Peyer's patch (tissue), 4 donors: Measurements from ENCODE around the gene PLXNA1. TPM values are rescaled to one million over a fixed set of nuclear protein-coding genes. Genes with fewer than 3 reads are reported as not detected.

Experiments
- DNase-seq, 3 donors: peaks; one replicate each; pipeline ENCODE4 v3.0.0-alpha.2; 2017 to 2019
- H3K27ac ChIP-seq, 4 donors: fragments of 200-600 bp; sonication (generic); one replicate each; pipeline ENCODE4 v1.5.1; 2016 to 2019
- H3K27me3 ChIP-seq, 2 donors: fragments of 200-600 bp; sonication (generic); one replicate each; pipeline ENCODE4 v1.5.1; 2019
- H3K36me3 ChIP-seq, 3 donors: fragments of 200-600 bp; sonication (generic); one replicate each; pipeline ENCODE4 v1.5.1; 2016 to 2019
- H3K4me1 ChIP-seq, 4 donors: fragments of 200-600 bp; sonication (generic); one replicate each; pipeline ENCODE4 v1.5.1; 2016 to 2019
- H3K4me3 ChIP-seq, 4 donors: fragments of 200-600 bp; sonication (generic); 1 replicate in 3 of 4; 2 replicates in 1 of 4; pipeline ENCODE4 v1.5.1; 2016 to 2019; ENCODE audit warnings: mild to moderate bottlenecking in 1 of 4
- H3K9me3 ChIP-seq, 4 donors: fragments of 200-600 bp; sonication (generic); one replicate each; pipeline ENCODE4 v1.5.1; 2016 to 2019; ENCODE audit warnings: mild to moderate bottlenecking in 1 of 4
- POLR2A ChIP-seq, 2 donors: fragments of 450-650 bp; IDR thresholded peaks; one replicate each; pipeline ENCODE4 v1.5.1; 2017; ENCODE audit warnings: antibody characterized with exemption in 2 of 2, mild to moderate bottlenecking in 2 of 2, moderate library complexity in 2 of 2
- total RNA-seq, 4 donors: library from RNA; depleted of rRNA; stranded (reverse); fragments of >200 nt; gene quantifications; one replicate each; pipeline ENCODE4 v1.1.0, GENCODE V29; 2016
- TF ChIP-seq, protein P1 (sequence below), 6 experiments: fragments of 450-650 bp in 4 of 6; fragments of 200-600 bp in 2 of 6; sonication (generic) in 1 of 6; IDR thresholded peaks; one replicate each; pipeline ENCODE4 v1.5.1; 2017 to 2019; ENCODE audit warnings: antibody characterized with exemption in 6 of 6, mild to moderate bottlenecking in 3 of 6, moderate library complexity in 1 of 6

Gene PLXNA1
- total RNA-seq, 4 donors from 2014 or later = 30.1 to 54.5 (median 44.6) TPM

DNA sequence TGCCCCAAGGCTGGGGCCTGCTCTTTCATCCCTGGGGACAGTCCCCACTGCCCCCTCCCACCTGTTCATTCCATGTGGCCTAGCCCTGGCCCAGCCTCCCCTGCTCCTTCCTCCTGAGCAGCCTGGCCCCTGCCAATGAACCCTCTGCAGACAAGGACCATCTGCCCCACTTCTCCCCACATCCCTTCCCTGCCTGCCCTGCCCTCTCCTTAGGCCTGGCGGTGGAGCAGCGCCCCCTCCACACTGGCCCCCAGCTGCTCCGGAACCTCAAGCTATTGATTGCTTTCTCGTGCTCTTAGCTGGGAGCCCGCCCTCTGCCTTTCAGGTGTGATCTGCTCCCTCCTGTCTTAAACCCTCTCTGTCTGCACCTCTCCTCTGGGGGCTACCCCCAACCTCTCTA lies 8.0 kb downstream of the PLXNA1 start:
- Histone ChIP-seq H3K9me3 (no peaks in the 10 kb centered on the region), H3K27me3 (no peaks in the 10 kb centered on the region), H3K4me3 (no peak overlapping the region), H3K36me3 (peaks cover 0 to 20% (median 0%) of the 10 kb centered on the region in 3 donors), H3K4me1 (peaks cover 0 to 5% (median 0%) of the 10 kb centered on the region in 4 donors), H3K27ac (no peak overlapping the region)
- TF ChIP-seq, protein P1, sequence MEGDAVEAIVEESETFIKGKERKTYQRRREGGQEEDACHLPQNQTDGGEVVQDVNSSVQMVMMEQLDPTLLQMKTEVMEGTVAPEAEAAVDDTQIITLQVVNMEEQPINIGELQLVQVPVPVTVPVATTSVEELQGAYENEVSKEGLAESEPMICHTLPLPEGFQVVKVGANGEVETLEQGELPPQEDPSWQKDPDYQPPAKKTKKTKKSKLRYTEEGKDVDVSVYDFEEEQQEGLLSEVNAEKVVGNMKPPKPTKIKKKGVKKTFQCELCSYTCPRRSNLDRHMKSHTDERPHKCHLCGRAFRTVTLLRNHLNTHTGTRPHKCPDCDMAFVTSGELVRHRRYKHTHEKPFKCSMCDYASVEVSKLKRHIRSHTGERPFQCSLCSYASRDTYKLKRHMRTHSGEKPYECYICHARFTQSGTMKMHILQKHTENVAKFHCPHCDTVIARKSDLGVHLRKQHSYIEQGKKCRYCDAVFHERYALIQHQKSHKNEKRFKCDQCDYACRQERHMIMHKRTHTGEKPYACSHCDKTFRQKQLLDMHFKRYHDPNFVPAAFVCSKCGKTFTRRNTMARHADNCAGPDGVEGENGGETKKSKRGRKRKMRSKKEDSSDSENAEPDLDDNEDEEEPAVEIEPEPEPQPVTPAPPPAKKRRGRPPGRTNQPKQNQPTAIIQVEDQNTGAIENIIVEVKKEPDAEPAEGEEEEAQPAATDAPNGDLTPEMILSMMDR (IDR thresholded peaks at IDR 0.05) = no peak
- TF ChIP-seq POLR2A (IDR thresholded peaks at IDR 0.05) = no peak
- DNase-seq = no peak

DNA sequence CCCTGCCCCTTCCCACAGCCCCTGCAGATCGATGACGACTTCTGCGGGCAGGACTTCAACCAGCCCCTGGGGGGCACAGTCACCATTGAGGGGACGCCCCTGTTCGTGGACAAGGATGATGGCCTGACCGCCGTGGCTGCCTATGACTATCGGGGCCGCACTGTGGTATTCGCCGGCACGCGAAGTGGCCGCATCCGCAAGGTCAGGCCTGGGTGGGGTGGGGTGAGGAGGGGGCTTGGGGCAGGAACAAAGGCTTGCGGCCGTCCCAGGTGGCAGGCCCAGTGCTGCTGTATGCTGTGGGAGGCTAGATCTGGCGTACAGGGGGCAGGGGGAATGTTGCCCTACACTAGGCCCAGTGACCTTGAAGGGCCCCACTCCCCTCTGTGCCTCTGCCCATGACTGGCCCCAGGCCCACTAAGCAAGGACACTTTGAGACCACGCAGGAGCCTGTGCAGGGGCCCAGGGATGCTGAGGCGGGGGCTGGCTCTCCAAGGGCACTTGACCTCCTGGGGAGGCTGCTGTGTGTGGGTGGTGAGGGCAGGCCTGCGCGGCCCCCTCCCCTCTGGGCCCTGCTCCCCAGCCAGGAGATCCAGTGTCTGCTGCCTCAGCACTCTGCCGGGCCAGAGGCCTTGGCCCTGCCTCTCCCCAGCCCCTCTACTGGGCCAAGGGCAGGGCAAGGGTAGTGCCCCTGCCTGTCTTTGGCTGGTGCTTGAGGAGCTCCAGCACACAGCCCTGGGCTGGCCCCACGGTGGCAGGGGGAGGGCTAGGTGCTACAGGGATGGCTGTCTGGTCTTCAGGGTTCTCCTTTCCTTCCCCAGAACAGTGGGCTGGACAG lies 8.7 kb downstream of the PLXNA1 start:
- TF ChIP-seq, protein P1 (IDR thresholded peaks at IDR 0.05) = no peak
- no peak for TF ChIP-seq POLR2A (IDR thresholded peaks at IDR 0.05)
- Histone ChIP-seq H3K27me3 (no peaks in the 10 kb centered on the region), H3K36me3 (peaks cover 0 to 20% (median 0%) of the 10 kb centered on the region in 3 donors), H3K9me3 (no peaks in the 10 kb centered on the region), H3K4me1 (no peaks in the 10 kb centered on the region), H3K27ac (no peak overlapping the region), H3K4me3 (no peak overlapping the region)
- no peak for DNase-seq

DNA sequence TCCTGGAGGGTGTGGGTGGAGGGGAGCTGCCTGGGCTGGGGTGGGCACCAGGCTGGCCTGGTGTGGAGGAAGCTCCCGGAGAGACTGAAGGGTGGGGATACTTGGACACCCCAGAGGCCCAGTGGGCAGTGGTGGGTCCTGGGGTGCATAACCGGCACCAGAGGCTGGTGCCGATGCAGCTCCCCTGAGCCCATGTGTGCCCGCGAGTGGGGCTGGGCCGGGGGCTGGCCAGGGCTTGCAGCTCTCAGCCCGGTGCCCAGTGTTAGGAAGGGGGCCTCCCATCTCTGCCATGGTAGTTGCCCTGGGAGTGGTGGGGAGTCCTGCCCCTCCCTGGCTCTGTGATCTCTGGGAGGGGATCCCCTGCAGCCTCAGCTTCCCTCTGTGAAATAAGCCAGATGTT lies 9.3 kb downstream of the PLXNA1 start:
- no peak for DNase-seq
- H3K4me1 ChIP-seq = no peaks in the 10 kb centered on the region
- no peak overlapping the region for H3K27ac ChIP-seq
- peaks cover 0 to 20% (median 0%) of the 10 kb centered on the region in 3 donors for H3K36me3 ChIP-seq
- no peak overlapping the region for H3K4me3 ChIP-seq
- H3K27me3 ChIP-seq = no peaks in the 10 kb centered on the region
- TF ChIP-seq POLR2A (IDR thresholded peaks at IDR 0.05) = no peak
- TF ChIP-seq, protein P1 (IDR thresholded peaks at IDR 0.05) = no peak
- no peaks in the 10 kb centered on the region for H3K9me3 ChIP-seq

DNA sequence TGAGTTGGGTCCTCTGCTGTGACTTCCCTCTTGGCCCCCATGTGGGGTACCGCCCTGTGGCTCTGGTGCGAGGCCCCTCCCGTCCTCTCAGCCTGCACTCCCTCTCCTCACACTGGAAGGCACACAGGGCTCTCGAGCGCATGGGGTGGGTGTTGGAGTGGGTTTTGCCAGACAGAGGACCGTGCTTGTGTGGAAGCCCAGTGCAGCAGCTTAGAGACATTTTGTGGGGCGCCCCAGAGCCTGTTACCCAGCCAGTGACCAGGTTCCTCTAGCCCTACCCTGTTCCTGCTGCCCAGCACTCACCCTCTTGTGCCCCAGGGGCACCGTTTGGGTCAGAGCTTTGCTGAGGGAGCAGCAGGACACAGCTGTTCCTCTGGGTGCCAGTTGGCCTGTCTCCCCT lies 9.9 kb downstream of the PLXNA1 start:
- TF ChIP-seq, protein P1 (IDR thresholded peaks at IDR 0.05) = no peak
- no peak for TF ChIP-seq POLR2A (IDR thresholded peaks at IDR 0.05)
- Histone ChIP-seq H3K4me1 (no peaks in the 10 kb centered on the region), H3K36me3 (peaks cover 0 to 20% (median 0%) of the 10 kb centered on the region in 3 donors), H3K27me3 (no peaks in the 10 kb centered on the region), H3K9me3 (no peaks in the 10 kb centered on the region), H3K27ac (no peak overlapping the region), H3K4me3 (no peak overlapping the region)
- no peak for DNase-seq

DNA sequence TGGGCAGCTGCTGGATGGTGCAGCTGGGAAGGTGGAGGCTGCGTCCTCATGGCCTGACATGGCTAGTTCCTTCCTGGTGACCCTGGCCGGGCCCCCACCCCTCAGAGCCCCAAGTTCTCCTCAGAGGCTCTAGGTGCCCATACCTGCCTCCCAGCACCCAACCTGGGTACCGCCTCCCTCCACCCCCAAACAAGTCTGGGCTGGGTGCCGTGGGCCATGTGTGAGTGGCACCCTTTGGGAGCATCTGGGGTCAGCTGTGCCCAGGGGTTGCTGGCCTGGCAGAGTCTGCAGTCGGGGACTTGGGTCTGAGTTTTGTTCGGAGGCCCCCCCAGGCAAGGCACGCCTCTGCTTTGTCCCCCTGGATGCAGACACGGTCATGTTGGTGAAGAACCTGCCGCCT lies 10.5 kb downstream of the PLXNA1 start:
- H3K27ac ChIP-seq = no peak overlapping the region
- no peak for TF ChIP-seq POLR2A (IDR thresholded peaks at IDR 0.05)
- TF ChIP-seq, protein P1 (IDR thresholded peaks at IDR 0.05) = no peak
- H3K4me1 ChIP-seq = peaks cover 0 to under 1% (median 0%) of the 10 kb centered on the region in 4 donors

More for the DNA sequence above, 10.5 kb downstream of the PLXNA1 start:
- H3K4me3 ChIP-seq = no peak overlapping the region
- no peak for DNase-seq
- no peaks in the 10 kb centered on the region for H3K9me3 ChIP-seq
- H3K36me3 ChIP-seq = peaks cover 0 to 20% (median 0%) of the 10 kb centered on the region in 3 donors
- H3K27me3 ChIP-seq = no peaks in the 10 kb centered on the region
